ENCODE results near the gene E4F1. TPM values are rescaled to one million over a fixed set of nuclear protein-coding genes. Genes with fewer than 3 reads are reported as not detected.

Gene E4F1
- total and polyA plus RNA-seq, 2 experiments from 2014 or later, result 15.5 to 19.7 TPM

- WGBS (ENCODE audit: low lambda C conversion rate, missing lambda C conversion rate), result 87% methylated on average over 29 of the region's 29 CpGs
- H3K27ac ChIP-seq, result no peak overlapping the region
- H3K9me2 ChIP-seq (replicated peaks; ENCODE audit: insufficient read depth), result no peaks in the 10 kb centered on the region
- no peaks in the 10 kb centered on the region for H3K9me3 ChIP-seq (ENCODE audit: low read depth)
- H4K20me1 ChIP-seq (ENCODE audit: insufficient read depth, poor library complexity, severe bottlenecking), result peaks cover 6% of the 10 kb centered on the region
- H3K79me2 ChIP-seq, result peaks cover 18% of the 10 kb centered on the region
- DNase-seq (ENCODE audit: low spot score), result no peak
- H3K4me1 ChIP-seq (ENCODE audit: insufficient read depth), result peaks cover 7% of the 10 kb centered on the region
- TF ChIP-seq EZH2 (IDR thresholded peaks at IDR 0.05; ENCODE audit: borderline replicate concordance), result no peak
- TF ChIP-seq EZH2phosphoT487 (IDR thresholded peaks at IDR 0.05; ENCODE audit: low read depth, severe bottlenecking, unreplicated experiment), result no peak
- no peak for TF ChIP-seq CTCF (IDR thresholded peaks at IDR 0.05; ENCODE audit: poor library complexity)
- no peaks in the 10 kb centered on the region for H3K36me3 ChIP-seq (replicated peaks; ENCODE audit: insufficient read depth, low read depth)
- H3K4me3 ChIP-seq, result no peak overlapping the region
- H2AFZ ChIP-seq, result no peak overlapping the region
- no peak overlapping the region for H3K4me2 ChIP-seq
- H3K27me3 ChIP-seq, result peaks cover 10% of the 10 kb centered on the region
Observed at GRCh38 chr16:2231016-2231931, 7.9 kb downstream of the E4F1 start.

GRCh38 chr16:2232094-2232990 lies 9.0 kb downstream of the E4F1 start:
- Histone ChIP-seq H3K4me2 (no peak overlapping the region), H3K79me2 (peaks cover 7% of the 10 kb centered on the region), H3K4me3 (no peak overlapping the region), H3K36me3 (replicated peaks; ENCODE audit: insufficient read depth, low read depth) (no peaks in the 10 kb centered on the region), H3K27me3 (peaks cover 21% of the 10 kb centered on the region), H4K20me1 (ENCODE audit: insufficient read depth, poor library complexity, severe bottlenecking) (peaks cover 8% of the 10 kb centered on the region), H2AFZ (no peak overlapping the region), H3K9me3 (ENCODE audit: low read depth) (no peaks in the 10 kb centered on the region), H3K27ac (no peak overlapping the region), H3K9me2 (replicated peaks; ENCODE audit: insufficient read depth) (no peaks in the 10 kb centered on the region), H3K4me1 (ENCODE audit: insufficient read depth) (peaks cover 13% of the 10 kb centered on the region)
- TF ChIP-seq CTCF (IDR thresholded peaks at IDR 0.05; ENCODE audit: poor library complexity) (no peak), EZH2 (IDR thresholded peaks at IDR 0.05; ENCODE audit: borderline replicate concordance) (no peak), EZH2phosphoT487 (IDR thresholded peaks at IDR 0.05; ENCODE audit: low read depth, severe bottlenecking, unreplicated experiment) (no peak)
- WGBS (ENCODE audit: low lambda C conversion rate, missing lambda C conversion rate), result 95% methylated on average over 34 of the region's 41 CpGs
- no peak for DNase-seq (ENCODE audit: low spot score)

- Histone ChIP-seq H3K4me1 (ENCODE audit: insufficient read depth) (peaks cover 16% of the 10 kb centered on the region), H3K4me3 (no peak overlapping the region), H3K27ac (no peak overlapping the region), H3K4me2 (no peak overlapping the region), H3K36me3 (replicated peaks; ENCODE audit: insufficient read depth, low read depth) (no peaks in the 10 kb centered on the region), H3K79me2 (no peaks in the 10 kb centered on the region), H4K20me1 (ENCODE audit: insufficient read depth, poor library complexity, severe bottlenecking) (peaks cover 14% of the 10 kb centered on the region), H3K9me2 (replicated peaks; ENCODE audit: insufficient read depth) (no peaks in the 10 kb centered on the region), H3K27me3 (peaks cover 26% of the 10 kb centered on the region), H3K9me3 (ENCODE audit: low read depth) (no peaks in the 10 kb centered on the region), H2AFZ (no peak overlapping the region)
- no peak for DNase-seq (ENCODE audit: low spot score)
- 97% methylated on average over 26 of the region's 28 CpGs for WGBS (ENCODE audit: low lambda C conversion rate, missing lambda C conversion rate)
- TF ChIP-seq EZH2phosphoT487 (IDR thresholded peaks at IDR 0.05; ENCODE audit: low read depth, severe bottlenecking, unreplicated experiment) (no peak), CTCF (IDR thresholded peaks at IDR 0.05; ENCODE audit: poor library complexity) (no peak), EZH2 (IDR thresholded peaks at IDR 0.05; ENCODE audit: borderline replicate concordance) (no peak)
Observed at GRCh38 chr16:2233046-2233775, 9.8 kb downstream of the E4F1 start.
